Vagina (tissue), 2 donors: ENCODE data around the gene WWOX. TPM values are rescaled to one million over a fixed set of nuclear protein-coding genes. Genes with fewer than 3 reads are reported as not detected.

Experiments used
- DNase-seq, 2 donors: peaks; one replicate each; pipeline ENCODE4 v3.0.0-alpha.2; 2017; ENCODE audit errors: extremely low spot score in 2 of 2
- H3K27ac ChIP-seq: fragments of 200-600 bp; sonication (generic); one replicate; pipeline ENCODE4 v1.5.1; 2019
- H3K27me3 ChIP-seq: fragments of 200-600 bp; sonication (generic); one replicate; pipeline ENCODE4 v1.5.1; 2019
- H3K36me3 ChIP-seq, 2 donors: fragments of 200-600 bp; sonication (generic); one replicate each; pipeline ENCODE4 v1.5.1; 2017 to 2019
- H3K4me1 ChIP-seq: fragments of 200-600 bp; sonication (generic); one replicate; pipeline ENCODE4 v1.5.1; 2019
- H3K4me3 ChIP-seq, 2 donors: fragments of 200-600 bp; sonication (generic); 1 replicate in 1 of 2; 2 replicates in 1 of 2; pipeline ENCODE4 v1.5.1; 2016 to 2019
- H3K9me3 ChIP-seq: fragments of 200-600 bp; sonication (generic); one replicate; pipeline ENCODE4 v1.5.1; 2019
- POLR2A ChIP-seq, 2 donors: fragments of 450-650 bp; IDR thresholded peaks; one replicate each; pipeline ENCODE4 v1.6.1; 2017; ENCODE audit warnings: antibody characterized with exemption in 2 of 2, mild to moderate bottlenecking in 2 of 2, moderate library complexity in 2 of 2
- POLR2AphosphoS5 ChIP-seq, 2 donors: sonication (generic); formaldehyde crosslinking; IDR thresholded peaks; one replicate each; pipeline ENCODE4 v1.9.0; 2017; ENCODE audit warnings: antibody characterized with exemption in 2 of 2, mild to moderate bottlenecking in 2 of 2, low read depth in 1 of 2; ENCODE audit not compliant: insufficient read depth in 1 of 2
- intact Hi-C: fragments of 100-400 bp; cut with DNase I; formaldehyde crosslinking; loops from one replicate; pipeline ENCODE4 v1.15.1; 2023
- total RNA-seq: library from RNA; depleted of rRNA; stranded (reverse); fragments of >200 nt; gene quantifications from one replicate; pipeline ENCODE4 v1.2.3, GENCODE V29; 2016
- TF ChIP-seq, protein P1 (sequence below), 3 experiments: fragments of 450-650 bp in 2 of 3; fragments of 200-600 bp in 1 of 3; sonication (generic) in 1 of 3; IDR thresholded peaks; one replicate each; pipeline ENCODE4 v1.5.1; 2017 to 2019; ENCODE audit warnings: antibody characterized with exemption in 3 of 3, mild to moderate bottlenecking in 2 of 3, moderate library complexity in 2 of 3

The WWOX gene
- total RNA-seq, 1 donor from 2014 or later: 33.1 TPM

GRCh38 chr16:78134944-78135619 is 35.6 kb downstream of the WWOX start:
- Histone ChIP-seq H3K36me3 (no peaks in the 10 kb centered on the region), H3K9me3 (no peaks in the 10 kb centered on the region), H3K4me3 (no peak overlapping the region), H3K27me3 (no peaks in the 10 kb centered on the region), H3K27ac (no peak overlapping the region), H3K4me1 (no peaks in the 10 kb centered on the region)
- intact Hi-C loops: no loop called here
- TF ChIP-seq POLR2AphosphoS5 (IDR thresholded peaks at IDR 0.05; ENCODE audit: insufficient read depth in 1 of 2, low read depth in 1 of 2) (no peak), POLR2A (IDR thresholded peaks at IDR 0.05) (no peak)
- TF ChIP-seq, protein P1, sequence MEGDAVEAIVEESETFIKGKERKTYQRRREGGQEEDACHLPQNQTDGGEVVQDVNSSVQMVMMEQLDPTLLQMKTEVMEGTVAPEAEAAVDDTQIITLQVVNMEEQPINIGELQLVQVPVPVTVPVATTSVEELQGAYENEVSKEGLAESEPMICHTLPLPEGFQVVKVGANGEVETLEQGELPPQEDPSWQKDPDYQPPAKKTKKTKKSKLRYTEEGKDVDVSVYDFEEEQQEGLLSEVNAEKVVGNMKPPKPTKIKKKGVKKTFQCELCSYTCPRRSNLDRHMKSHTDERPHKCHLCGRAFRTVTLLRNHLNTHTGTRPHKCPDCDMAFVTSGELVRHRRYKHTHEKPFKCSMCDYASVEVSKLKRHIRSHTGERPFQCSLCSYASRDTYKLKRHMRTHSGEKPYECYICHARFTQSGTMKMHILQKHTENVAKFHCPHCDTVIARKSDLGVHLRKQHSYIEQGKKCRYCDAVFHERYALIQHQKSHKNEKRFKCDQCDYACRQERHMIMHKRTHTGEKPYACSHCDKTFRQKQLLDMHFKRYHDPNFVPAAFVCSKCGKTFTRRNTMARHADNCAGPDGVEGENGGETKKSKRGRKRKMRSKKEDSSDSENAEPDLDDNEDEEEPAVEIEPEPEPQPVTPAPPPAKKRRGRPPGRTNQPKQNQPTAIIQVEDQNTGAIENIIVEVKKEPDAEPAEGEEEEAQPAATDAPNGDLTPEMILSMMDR (IDR thresholded peaks at IDR 0.05): no peak
- no peak for DNase-seq

GRCh38 chr16:78137179-78137578 is 37.7 kb downstream of the WWOX start:
- intact Hi-C loops: no loop called here
- Histone ChIP-seq H3K36me3 (no peaks in the 10 kb centered on the region), H3K4me1 (no peaks in the 10 kb centered on the region), H3K27me3 (no peaks in the 10 kb centered on the region), H3K27ac (no peak overlapping the region), H3K4me3 (no peak overlapping the region), H3K9me3 (no peaks in the 10 kb centered on the region)
- TF ChIP-seq POLR2A (IDR thresholded peaks at IDR 0.05): no peak
- TF ChIP-seq, protein P1 (IDR thresholded peaks at IDR 0.05): no peak
- TF ChIP-seq POLR2AphosphoS5 (IDR thresholded peaks at IDR 0.05; ENCODE audit: insufficient read depth in 1 of 2, low read depth in 1 of 2): no peak
- no peak for DNase-seq

GRCh38 chr16:78137782-78138616 is 38.5 kb downstream of the WWOX start:
- DNase-seq: no peak
- H3K4me3 ChIP-seq: no peak overlapping the region
- H3K36me3 ChIP-seq: no peaks in the 10 kb centered on the region
- H3K4me1 ChIP-seq: peaks cover 7% of the 10 kb centered on the region
- no peak overlapping the region for H3K27ac ChIP-seq
- TF ChIP-seq POLR2AphosphoS5 (IDR thresholded peaks at IDR 0.05; ENCODE audit: insufficient read depth in 1 of 2, low read depth in 1 of 2) (no peak), POLR2A (IDR thresholded peaks at IDR 0.05) (no peak)
- TF ChIP-seq, protein P1 (IDR thresholded peaks at IDR 0.05): no peak
- intact Hi-C loops: no loop called here
- no peaks in the 10 kb centered on the region for H3K9me3 ChIP-seq
- no peaks in the 10 kb centered on the region for H3K27me3 ChIP-seq

DNA sequence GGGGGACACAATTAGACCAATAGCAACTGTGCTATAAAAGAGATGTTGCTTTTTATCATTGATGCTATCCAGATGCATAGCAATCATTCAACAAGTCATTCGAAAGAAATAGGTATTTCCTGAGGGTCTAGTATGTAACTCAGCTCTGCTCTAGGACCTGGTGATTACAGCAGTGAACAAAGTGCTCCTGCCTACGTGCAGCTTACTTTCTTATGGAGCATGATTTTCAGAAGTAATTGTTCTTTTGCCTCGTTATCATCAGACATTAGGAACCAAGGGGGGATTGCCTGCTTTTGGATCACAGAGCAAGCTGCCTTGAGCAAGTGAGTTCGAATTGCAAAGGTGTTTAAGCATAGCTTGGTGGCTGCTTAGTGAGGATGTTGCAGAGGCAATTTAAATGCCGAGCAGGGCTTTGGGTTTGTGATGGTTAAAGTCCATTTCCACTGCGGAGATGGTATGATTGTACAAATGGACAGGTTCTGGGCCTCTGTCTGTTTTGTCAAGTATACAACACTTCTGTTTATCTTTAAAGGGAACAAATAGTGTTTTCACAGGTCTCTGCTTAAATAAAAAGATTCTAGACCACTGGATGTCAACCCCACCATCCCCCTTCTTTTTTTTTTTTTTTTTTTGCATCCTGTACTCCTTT is 41.5 kb downstream of the WWOX start:
- no peak for DNase-seq
- peaks cover 10% of the 10 kb centered on the region for H3K4me1 ChIP-seq
- H3K27me3 ChIP-seq: no peaks in the 10 kb centered on the region
- TF ChIP-seq POLR2AphosphoS5 (IDR thresholded peaks at IDR 0.05; ENCODE audit: insufficient read depth in 1 of 2, low read depth in 1 of 2): no peak
- no peak for TF ChIP-seq POLR2A (IDR thresholded peaks at IDR 0.05)
- TF ChIP-seq, protein P1 (IDR thresholded peaks at IDR 0.05): no peak
- H3K36me3 ChIP-seq: no peaks in the 10 kb centered on the region
- H3K9me3 ChIP-seq: no peaks in the 10 kb centered on the region
- H3K4me3 ChIP-seq: no peak overlapping the region
- no peak overlapping the region for H3K27ac ChIP-seq
- intact Hi-C loops: no loop called here
